ENCODE measurements around the gene OXNAD1. TPM values are rescaled to one million over a fixed set of nuclear protein-coding genes. Genes with fewer than 3 reads are reported as not detected.

The OXNAD1 gene
- total RNA-seq, 1 experiment from 2014 or later, result 18.5 TPM

- no peak overlapping the region for H2AFZ ChIP-seq
- H3K4me2 ChIP-seq, result no peak overlapping the region
- no TSS peak for BruUV-seq (replicated peaks)
- no peaks in the 10 kb centered on the region for H4K20me1 ChIP-seq (ENCODE audit: insufficient read depth)
- no peaks in the 10 kb centered on the region for H3K36me3 ChIP-seq (ENCODE audit: low read depth)
- H3F3A ChIP-seq (ENCODE audit: insufficient read depth, low read depth), result no peaks in the 10 kb centered on the region
- no peaks in the 10 kb centered on the region for H3K27me3 ChIP-seq (ENCODE audit: insufficient read depth, low read depth)
- 0 out of 2 replicates have a peak, but pooled peaks cover 3% of the 10 kb centered on the region for H3K9me2 ChIP-seq (ENCODE audit: insufficient read depth)
- ChIA-PET POLR2A (ENCODE audit: unreplicated experiment) (interaction anchor here (0.6 kb wide), 1 partner anchor 1123 kb away, joined by 9 read pairs; no protein-coding TSS in a partner anchor), CTCF (interaction anchor here (0.7 kb wide), 1 partner anchor 41 kb away, joined by 3 read pairs; no protein-coding TSS in a partner anchor)
- no peaks in the 10 kb centered on the region for H3K79me2 ChIP-seq (ENCODE audit: low read depth)
- TF ChIP-seq CTCF (conservative IDR thresholded peaks at IDR 0.05), result no peak
- no peak for TF ChIP-seq EZH2 (IDR thresholded peaks at IDR 0.05; ENCODE audit: low read depth)
- H3K9me3 ChIP-seq (ENCODE audit: insufficient read depth, low read depth), result no peaks in the 10 kb centered on the region
- H3K4me1 ChIP-seq (replicated peaks; ENCODE audit: insufficient read depth), result no peaks in the 10 kb centered on the region
- intact Hi-C loops (cut with micrococcal nuclease; ENCODE audit: unreplicated experiment), result no loop called here
- no peak overlapping the region for H3K27ac ChIP-seq
- no peak for DNase-seq
- no peak overlapping the region for H3K4me3 ChIP-seq
Measured at GRCh38 chr3:16227566-16227965, 37.4 kb upstream of the OXNAD1 start.

- Histone ChIP-seq H3K4me3 (no peak overlapping the region), H3K79me2 (ENCODE audit: low read depth) (no peaks in the 10 kb centered on the region), H4K20me1 (ENCODE audit: insufficient read depth) (no peaks in the 10 kb centered on the region), H3K27ac (no peak overlapping the region), H3K4me2 (no peak overlapping the region), H3K4me1 (replicated peaks; ENCODE audit: insufficient read depth) (no peaks in the 10 kb centered on the region), H3K27me3 (ENCODE audit: insufficient read depth, low read depth) (no peaks in the 10 kb centered on the region), H3F3A (ENCODE audit: insufficient read depth, low read depth) (no peaks in the 10 kb centered on the region), H3K9me2 (ENCODE audit: insufficient read depth) (0 out of 2 replicates have a peak, but pooled peaks cover under 1% of the 10 kb centered on the region), H3K36me3 (ENCODE audit: low read depth) (no peaks in the 10 kb centered on the region), H2AFZ (no peak overlapping the region), H3K9me3 (ENCODE audit: insufficient read depth, low read depth) (no peaks in the 10 kb centered on the region)
- BruUV-seq (replicated peaks), result no TSS peak
- ChIA-PET CTCF (no interaction called here), POLR2A (ENCODE audit: unreplicated experiment) (interaction anchor here (0.6 kb wide), 1 partner anchor 169 kb away, joined by 12 read pairs; no protein-coding TSS in a partner anchor)
- TF ChIP-seq CTCF (conservative IDR thresholded peaks at IDR 0.05) (no peak), EZH2 (IDR thresholded peaks at IDR 0.05; ENCODE audit: low read depth) (no peak)
- no peak for DNase-seq
- intact Hi-C loops (cut with micrococcal nuclease; ENCODE audit: unreplicated experiment), result no loop called here
Measured at GRCh38 chr3:16229681-16230080, 35.3 kb upstream of the OXNAD1 start.

GRCh38 chr3:16231983-16232382, 33.0 kb upstream of the OXNAD1 start:
- no peaks in the 10 kb centered on the region for H3K27me3 ChIP-seq (ENCODE audit: insufficient read depth, low read depth)
- DNase-seq, result no peak
- intact Hi-C loops (cut with micrococcal nuclease; ENCODE audit: unreplicated experiment), result no loop called here
- no peak overlapping the region for H3K4me3 ChIP-seq
- no peaks in the 10 kb centered on the region for H3K9me3 ChIP-seq (ENCODE audit: insufficient read depth, low read depth)
- no peaks in the 10 kb centered on the region for H3K36me3 ChIP-seq (ENCODE audit: low read depth)
- H3K4me2 ChIP-seq, result no peak overlapping the region
- H3F3A ChIP-seq (ENCODE audit: insufficient read depth, low read depth), result no peaks in the 10 kb centered on the region
- H3K27ac ChIP-seq, result no peak overlapping the region
- no peaks in the 10 kb centered on the region for H3K4me1 ChIP-seq (replicated peaks; ENCODE audit: insufficient read depth)
- no peak for TF ChIP-seq EZH2 (IDR thresholded peaks at IDR 0.05; ENCODE audit: low read depth)
- TF ChIP-seq CTCF (conservative IDR thresholded peaks at IDR 0.05), result no peak
- no peak overlapping the region; the same call in 1 of the 2 replicates for H2AFZ ChIP-seq
- no peaks in the 10 kb centered on the region for H4K20me1 ChIP-seq (ENCODE audit: insufficient read depth)
- no peaks in the 10 kb centered on the region for H3K79me2 ChIP-seq (ENCODE audit: low read depth)
- no peaks in the 10 kb centered on the region for H3K9me2 ChIP-seq (ENCODE audit: insufficient read depth)
- ChIA-PET CTCF (no interaction called here), POLR2A (ENCODE audit: unreplicated experiment) (no interaction called here)
- BruUV-seq (replicated peaks), result no TSS peak
